Fibroblast of lung (primary cell): Measurements from ENCODE around the gene SECTM1.

Experiments used
- EZH2 ChIP-seq: IDR thresholded peaks from 2 replicates; pipeline ENCODE4 v1.5.1; 2012; ENCODE audit warnings: low read length, control low read depth, mild to moderate bottlenecking; ENCODE audit errors: missing control alignments
- TF ChIP-seq, protein P1 (sequence below), 2 donors: IDR thresholded peaks in 1 of 2; conservative IDR thresholded peaks in 1 of 2; 1 replicate in 1 of 2; 2 replicates in 1 of 2; pipeline ENCODE4 v1.5.1; 2011 to 2012; ENCODE audit warnings: low read length in 2 of 2, control low read depth in 1 of 2, inconsistent platforms in 1 of 2, low read depth in 1 of 2, mild to moderate bottlenecking in 1 of 2

- TF ChIP-seq, protein P1, sequence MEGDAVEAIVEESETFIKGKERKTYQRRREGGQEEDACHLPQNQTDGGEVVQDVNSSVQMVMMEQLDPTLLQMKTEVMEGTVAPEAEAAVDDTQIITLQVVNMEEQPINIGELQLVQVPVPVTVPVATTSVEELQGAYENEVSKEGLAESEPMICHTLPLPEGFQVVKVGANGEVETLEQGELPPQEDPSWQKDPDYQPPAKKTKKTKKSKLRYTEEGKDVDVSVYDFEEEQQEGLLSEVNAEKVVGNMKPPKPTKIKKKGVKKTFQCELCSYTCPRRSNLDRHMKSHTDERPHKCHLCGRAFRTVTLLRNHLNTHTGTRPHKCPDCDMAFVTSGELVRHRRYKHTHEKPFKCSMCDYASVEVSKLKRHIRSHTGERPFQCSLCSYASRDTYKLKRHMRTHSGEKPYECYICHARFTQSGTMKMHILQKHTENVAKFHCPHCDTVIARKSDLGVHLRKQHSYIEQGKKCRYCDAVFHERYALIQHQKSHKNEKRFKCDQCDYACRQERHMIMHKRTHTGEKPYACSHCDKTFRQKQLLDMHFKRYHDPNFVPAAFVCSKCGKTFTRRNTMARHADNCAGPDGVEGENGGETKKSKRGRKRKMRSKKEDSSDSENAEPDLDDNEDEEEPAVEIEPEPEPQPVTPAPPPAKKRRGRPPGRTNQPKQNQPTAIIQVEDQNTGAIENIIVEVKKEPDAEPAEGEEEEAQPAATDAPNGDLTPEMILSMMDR (conservative IDR thresholded peaks at IDR 0.05 in 1 of 2, IDR thresholded peaks at IDR 0.05 in 1 of 2; ENCODE audit: low read depth in 1 of 2, low read length in 2 of 2): peak; percentile 32 to 64
- no peak for TF ChIP-seq EZH2
Measured at GRCh38 chr17:82320956-82321927, 12.3 kb downstream of the SECTM1 start.
